Hematopoietic multipotent progenitor cell treated with erythropoietin and hydrocortisone succinate and interleukin-3 and kit ligand, for 8 days (in vitro differentiated cells): ENCODE results near the gene SAMD10.
"Not testable (repeated sequence)": the region's sequence is repeated elsewhere in the genome, so short reads cannot be mapped to it uniquely, and the experiment has no call there.

ENCODE experiments used
- DNase-seq: peaks from one replicate; pipeline ENCODE4 v3.0.0-alpha.2; 2015

SAMD10 gene

GRCh38 chr20:63968136-63968927 lies 11.1 kb downstream of the SAMD10 start:
- DNase-seq: no peak

GRCh38 chr20:63967330-63968135 lies 11.9 kb downstream of the SAMD10 start:
- no peak for DNase-seq

GRCh38 chr20:63966944-63967322 lies 12.5 kb downstream of the SAMD10 start:
- DNase-seq: no peak

- no peak for DNase-seq
These were observed 13.1 kb downstream of the SAMD10 start for GRCh38 chr20:63966172-63966943.

- no peak for DNase-seq
These were observed 15.0 kb downstream of the SAMD10 start for GRCh38 chr20:63964412-63964811.

GRCh38 chr20:63963784-63964301 lies 15.6 kb downstream of the SAMD10 start:
- DNase-seq: no peak

GRCh38 chr20:63963348-63963741 lies 16.1 kb downstream of the SAMD10 start:
- no peak for DNase-seq

- no peak for DNase-seq
These were observed 16.8 kb downstream of the SAMD10 start for GRCh38 chr20:63962426-63963347.

GRCh38 chr20:63961664-63962425 lies 17.6 kb downstream of the SAMD10 start:
- DNase-seq: no peak

- not testable (repeated sequence) for DNase-seq
These were observed 18.5 kb downstream of the SAMD10 start for GRCh38 chr20:63960654-63961621.

GRCh38 chr20:63959699-63960075 lies 19.8 kb downstream of the SAMD10 start:
- DNase-seq: no peak

GRCh38 chr20:63958964-63959698 lies 20.3 kb downstream of the SAMD10 start:
- DNase-seq: no peak

- DNase-seq: no peak
These were observed 21.0 kb downstream of the SAMD10 start for GRCh38 chr20:63958471-63958870.

GRCh38 chr20:63957690-63958441 lies 21.6 kb downstream of the SAMD10 start:
- peak; percentile 22 for DNase-seq

- DNase-seq: peak; percentile 76
These were observed 22.3 kb downstream of the SAMD10 start for GRCh38 chr20:63957004-63957689.

GRCh38 chr20:63956664-63957003 lies 22.8 kb downstream of the SAMD10 start:
- DNase-seq: no peak

- DNase-seq: peak; percentile 87
These were observed 23.4 kb downstream of the SAMD10 start, which contains the start of gene UCKL1 for GRCh38 chr20:63955827-63956663. Gene UCKL1 (minus strand): TSS chr20:63956416. CDS start chr20:63956372, 44 bp downstream.
